Posterior cingulate gyrus (tissue), 11 donors: ENCODE measurements around the gene CANX.
A peak's percentile ranks its signal among the peaks of the same experiment; 100 is the strongest.
"Not testable (repeated sequence)": the region's sequence is repeated elsewhere in the genome, so short reads cannot be mapped to it uniquely, and the experiment has no call there.

Experiments used
- DNase-seq, 10 donors: peaks; one replicate each; pipeline versions ENCODE4 v3.0.0 to v3.0.0-alpha.2; 2020 to 2021; ENCODE audit warnings: mixed read lengths in 3 of 10
- intact Hi-C: fragments of 100-400 bp; cut with DNase I; formaldehyde crosslinking; loops from one replicate; pipeline ENCODE4 v1.15.1; 2023

The CANX gene

GRCh38 chr5:179697543-179697942, 1.2 kb upstream of the CANX start:
- intact Hi-C loops: not testable (repeated sequence)
- DNase-seq: peak in 1 of 10 donors; percentile 35

DNA sequence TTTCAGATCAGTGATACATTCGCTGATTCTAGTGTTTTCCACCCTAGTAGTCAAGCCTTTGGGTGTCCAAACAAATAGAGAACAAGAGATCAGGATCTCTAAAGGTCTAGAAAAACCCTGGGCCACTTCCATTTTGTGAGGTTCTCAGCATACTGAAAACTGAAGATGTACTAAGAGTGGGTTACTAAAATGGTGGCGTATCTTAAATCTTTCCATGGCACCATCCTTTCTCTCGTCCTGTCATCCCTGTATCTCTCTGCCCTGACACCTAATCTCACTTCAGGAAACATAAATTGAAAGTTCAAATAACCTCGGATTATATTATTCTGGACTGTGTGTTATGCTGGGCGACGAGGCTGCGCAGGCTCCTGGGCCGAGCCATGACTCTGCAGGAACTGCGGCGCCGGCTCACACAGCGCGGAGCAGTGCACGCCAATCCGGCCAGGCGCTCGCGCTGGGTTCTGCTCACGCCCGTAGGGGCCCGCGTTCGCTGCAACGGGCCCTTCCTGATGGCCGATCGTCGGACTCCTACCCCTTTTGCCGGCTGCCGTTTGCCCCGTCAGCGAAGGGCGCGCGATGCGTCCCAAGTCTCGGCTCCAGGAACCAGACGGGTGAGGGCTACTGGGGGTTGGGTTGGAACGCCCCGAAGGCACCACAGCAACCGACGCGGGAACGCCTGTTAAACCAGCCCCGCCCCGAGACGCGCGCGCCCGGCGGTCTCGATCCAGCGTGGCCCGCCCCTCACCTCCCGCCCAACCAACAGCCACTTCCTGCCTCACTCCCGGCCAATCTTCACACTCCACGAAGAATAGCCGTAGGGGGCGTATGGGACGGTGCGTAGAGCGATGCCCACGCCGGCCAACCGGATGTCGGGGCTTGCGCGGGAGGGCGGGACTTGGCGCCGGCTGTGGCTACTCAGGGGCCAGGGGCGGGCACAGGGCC, 503 bp upstream of the CANX start:
- peak; percentile 98 to 100 (median 99) for DNase-seq
- intact Hi-C loops: loop anchor here (1.0 kb wide), 2 partner anchors 20 to 34 kb away; partner anchors contain the start of gene MAML1

DNA sequence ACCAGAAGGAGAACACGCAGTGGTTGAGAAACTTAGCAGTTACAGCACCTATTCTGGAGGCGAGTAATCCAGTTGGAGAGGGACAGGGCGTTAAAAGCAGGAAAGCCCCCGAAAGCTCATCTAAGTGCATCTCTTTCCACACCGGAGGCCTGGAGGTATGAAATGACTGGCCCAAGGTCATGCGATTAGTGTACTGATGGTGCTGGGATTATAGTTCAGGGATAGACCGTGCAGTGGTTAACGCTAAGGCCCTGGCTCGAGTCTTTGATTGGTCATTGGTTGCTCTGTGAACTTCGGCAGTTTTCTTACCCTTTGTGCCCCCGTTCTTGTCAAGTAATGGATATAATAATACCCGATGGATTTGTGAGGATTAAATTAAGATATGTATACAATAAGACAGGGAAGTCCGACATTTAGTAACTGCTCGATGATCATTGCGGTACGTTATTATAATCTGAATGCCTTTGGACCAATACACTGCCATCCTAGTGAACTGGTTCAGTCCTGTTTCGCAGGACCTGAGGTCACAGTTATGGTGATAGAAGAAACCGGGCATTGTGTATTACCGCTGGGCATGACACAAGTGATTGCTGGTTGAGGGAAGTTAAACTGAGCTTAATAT, 960 bp downstream of the CANX start:
- DNase-seq: no peak
- intact Hi-C loops: no loop called here

DNA sequence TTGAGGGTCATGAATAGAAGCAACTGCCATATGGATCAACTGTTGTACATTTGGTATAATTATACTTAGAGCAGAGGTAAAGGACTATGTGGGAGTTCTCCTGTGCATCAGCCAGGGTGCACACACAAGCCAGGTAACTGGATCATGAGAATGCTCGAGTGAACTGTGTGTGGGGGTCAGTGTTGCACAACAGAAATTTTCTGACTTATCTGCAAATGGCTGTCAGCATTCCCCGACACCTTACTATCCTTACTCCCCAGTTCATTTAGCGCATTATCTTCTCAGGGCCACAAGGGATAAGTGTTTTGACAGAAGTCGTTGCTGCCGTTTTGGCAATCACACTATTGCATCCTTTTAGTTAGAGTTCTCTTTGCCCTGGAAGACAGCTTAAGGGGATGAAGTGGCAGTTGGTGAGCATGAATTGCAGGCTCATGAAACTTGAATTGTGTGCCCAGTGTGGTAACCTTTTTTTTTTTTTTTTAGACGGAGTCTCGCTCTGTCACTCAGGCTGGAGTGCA, 1.7 kb downstream of the CANX start:
- no peak for DNase-seq
- intact Hi-C loops: no loop called here

- intact Hi-C loops: no loop called here
- no peak for DNase-seq
Measured at GRCh38 chr5:179716286-179716685, 17.5 kb downstream of the CANX start.

DNA sequence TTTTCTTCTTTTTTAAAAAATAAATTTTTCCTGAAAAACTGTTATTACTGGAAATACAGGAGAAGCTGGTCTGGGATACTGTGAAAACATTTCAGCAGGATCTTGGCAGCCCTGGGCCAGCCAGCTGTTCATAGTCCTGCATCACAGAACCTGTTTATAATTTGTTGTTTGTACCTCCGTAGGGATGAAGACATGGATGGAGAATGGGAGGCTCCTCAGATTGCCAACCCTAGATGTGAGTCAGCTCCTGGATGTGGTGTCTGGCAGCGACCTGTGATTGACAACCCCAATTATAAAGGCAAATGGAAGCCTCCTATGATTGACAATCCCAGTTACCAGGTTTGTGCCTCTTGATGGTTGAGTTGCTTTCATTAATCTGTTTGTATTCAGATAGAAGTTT, 21.5 kb downstream of the CANX start:
- intact Hi-C loops: no loop called here
- DNase-seq: no peak

DNA sequence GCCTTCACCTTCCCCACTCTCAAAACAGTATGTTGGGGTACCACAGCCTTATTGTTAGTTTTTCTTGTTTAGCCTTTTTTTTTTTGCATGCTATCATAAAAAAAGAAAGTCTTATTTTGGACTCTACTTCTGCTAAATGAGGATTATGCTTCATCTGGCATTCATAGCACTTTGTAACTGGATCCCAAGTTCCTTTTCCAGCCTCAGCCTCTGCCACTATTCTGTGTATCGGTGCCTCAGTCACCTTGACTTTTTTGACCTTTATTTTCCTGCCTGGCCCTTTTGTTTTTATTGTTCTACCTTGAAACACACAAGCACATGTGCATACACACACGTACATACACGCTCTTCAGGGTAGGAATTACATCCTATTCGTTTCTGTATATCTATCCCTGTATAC, 25.4 kb downstream of the CANX start:
- DNase-seq: no peak
- intact Hi-C loops: no loop called here

DNA sequence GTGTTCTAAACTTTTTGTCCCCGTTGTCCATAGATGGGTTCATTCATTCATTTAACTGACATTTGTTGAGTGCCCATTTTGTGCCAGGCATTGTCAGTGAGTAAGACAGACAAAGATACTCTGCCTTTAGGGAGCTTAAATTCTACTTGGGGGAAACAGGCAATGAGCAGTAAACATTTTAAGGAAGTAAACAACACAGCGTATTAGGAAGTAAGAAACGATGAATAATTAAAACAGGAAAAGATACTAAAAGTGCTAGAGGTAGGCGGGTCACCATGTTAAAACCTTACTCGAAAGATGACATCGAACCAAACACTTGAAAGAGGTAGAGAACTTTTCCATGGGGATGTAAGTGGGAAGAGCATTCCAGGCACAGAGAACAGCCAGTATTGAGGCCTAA, 28.3 kb downstream of the CANX start:
- intact Hi-C loops: loop anchor here (1.0 kb wide), 1 partner anchor 31 kb away; no protein-coding TSS in a partner anchor
- DNase-seq: no peak

GRCh38 chr5:179729303-179729702, 30.5 kb downstream of the CANX start:
- intact Hi-C loops: no loop called here
- no peak for DNase-seq

GRCh38 chr5:179729727-179730126, 31.0 kb downstream of the CANX start:
- DNase-seq: no peak
- intact Hi-C loops: no loop called here

DNA sequence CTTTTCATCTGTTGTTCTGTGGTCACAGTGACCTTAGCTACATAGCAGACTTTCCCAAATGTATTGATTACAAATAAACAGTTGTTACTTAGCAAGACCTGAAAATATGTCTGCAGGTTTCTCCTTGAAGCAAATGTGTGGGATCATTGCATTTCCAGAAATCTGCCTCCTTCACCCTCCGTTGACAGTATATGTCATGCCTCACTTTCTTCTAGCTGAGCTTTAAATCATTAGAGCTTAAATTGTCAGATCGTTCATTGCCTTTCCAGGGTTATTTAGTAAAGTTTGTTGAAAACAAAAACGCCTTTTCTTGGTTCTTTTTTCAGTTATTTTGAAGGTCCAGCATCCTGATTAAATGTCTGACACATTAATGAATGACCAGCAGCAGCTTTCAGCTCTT, 31.6 kb downstream of the CANX start:
- intact Hi-C loops: no loop called here
- no peak for DNase-seq

GRCh38 chr5:179730852-179731251, 32.1 kb downstream of the CANX start:
- no peak for DNase-seq
- intact Hi-C loops: no loop called here

DNA sequence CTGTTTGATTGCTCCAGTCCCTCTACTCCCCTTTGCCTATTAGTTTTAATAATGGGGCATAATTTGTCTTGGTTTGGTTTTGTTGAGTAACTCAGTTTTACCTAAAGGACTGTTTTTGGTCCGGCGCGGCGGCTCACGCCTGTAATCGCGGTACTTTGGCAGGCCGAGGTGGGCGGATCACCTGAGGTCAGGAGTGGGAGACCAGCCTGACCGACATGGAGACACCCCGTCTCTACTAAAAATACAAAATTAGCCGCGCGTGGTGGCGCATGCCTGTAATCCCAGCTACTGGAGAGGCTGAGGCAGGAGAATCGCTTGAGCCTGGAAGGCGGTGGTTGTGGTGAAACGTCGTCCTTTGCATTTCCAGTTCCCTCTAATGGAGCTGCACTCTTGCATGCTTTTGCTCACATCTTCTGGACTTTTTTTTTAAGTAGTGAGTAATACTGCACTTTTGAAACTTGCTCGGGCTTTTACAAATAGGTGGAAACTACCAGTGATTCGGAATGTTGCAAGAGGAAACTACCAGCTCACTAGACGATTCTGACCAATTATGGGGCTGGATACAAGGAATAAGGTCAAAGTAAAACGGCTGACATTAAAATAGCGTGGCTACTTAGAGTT, 33.1 kb downstream of the CANX start:
- DNase-seq: peak in 2 of 10 donors; percentile 10 to 86
- intact Hi-C loops: loop anchor here (1.0 kb wide), 1 partner anchor 34 kb away; the partner anchor contains the start of gene CANX

DNA sequence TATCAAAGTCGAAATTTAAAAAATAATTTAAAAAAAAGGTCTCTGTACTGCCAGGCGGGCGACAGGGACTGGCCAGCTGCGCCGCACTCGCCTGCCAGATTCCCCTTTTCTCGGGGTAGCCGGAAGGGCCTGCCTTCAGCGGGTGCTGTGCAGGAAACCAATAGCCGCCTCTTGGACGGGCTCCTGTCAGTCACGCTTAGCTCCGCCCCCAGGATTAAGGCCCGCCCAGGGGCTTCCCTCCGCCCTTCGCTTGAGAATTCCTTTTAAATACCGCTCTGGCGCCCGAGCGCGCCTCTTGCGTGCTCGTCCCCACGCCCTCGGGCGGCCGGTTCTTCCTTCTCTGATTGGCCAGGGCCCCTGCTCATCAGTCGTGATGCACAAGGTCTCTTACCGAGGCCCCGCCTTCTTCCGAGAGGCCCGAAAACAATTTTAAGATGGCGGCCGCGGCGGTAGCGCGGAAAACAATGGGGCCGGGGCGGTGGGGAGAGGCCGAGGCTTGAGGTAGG, 33.7 kb downstream of the CANX start, which contains the start of gene MAML1:
Gene MAML1, plus strand, starts transcription at position 411 of the 506 bp plus-strand sequence. CDS start 291 bp downstream, outside the sequence.
- intact Hi-C loops: loop anchor here (1.0 kb wide), 1 partner anchor 34 kb away; the partner anchor contains the start of gene CANX
- DNase-seq: peak; percentile 100

GRCh38 chr5:179732918-179733771, 34.4 kb downstream of the CANX start:
- DNase-seq: peak; percentile 17 to 88 (median 34)
- intact Hi-C loops: loop anchor here (1.0 kb wide), 1 partner anchor 35 kb away; the partner anchor contains the start of gene CANX

GRCh38 chr5:179733772-179734126, 35.0 kb downstream of the CANX start:
- intact Hi-C loops: no loop called here
- peak in 1 of 10 donors; percentile 24 for DNase-seq

DNA sequence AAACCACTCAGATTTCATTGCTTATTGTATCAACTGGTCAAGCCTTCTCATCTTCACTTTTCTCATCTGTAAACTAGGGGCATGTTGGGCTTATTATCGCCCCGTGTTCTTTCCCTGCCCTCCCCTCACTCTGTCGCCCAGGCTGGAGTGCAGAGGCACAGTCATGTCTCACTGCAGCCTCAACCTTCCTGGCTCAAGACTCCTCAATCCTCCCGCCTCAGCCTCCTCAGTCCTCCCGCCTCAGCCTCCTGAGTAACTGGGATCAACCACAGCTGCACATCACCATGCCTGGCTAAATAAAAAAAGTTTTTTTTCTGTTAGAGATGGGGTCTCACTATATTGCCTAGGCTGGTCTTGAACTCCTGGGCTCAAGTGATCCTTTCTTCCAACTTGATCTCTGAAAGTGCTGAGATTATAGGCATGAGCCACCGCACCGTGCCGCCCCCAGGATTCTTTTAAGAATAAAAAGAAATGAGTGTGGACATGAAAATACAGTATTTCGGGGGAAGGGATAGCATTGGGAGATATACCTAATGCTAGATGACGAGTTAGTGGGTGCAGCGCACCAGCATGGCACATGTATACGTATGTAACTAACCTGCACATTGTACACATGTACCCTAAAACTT, 35.9 kb downstream of the CANX start:
- DNase-seq: peak in 1 of 10 donors; percentile 16
- intact Hi-C loops: no loop called here

DNA sequence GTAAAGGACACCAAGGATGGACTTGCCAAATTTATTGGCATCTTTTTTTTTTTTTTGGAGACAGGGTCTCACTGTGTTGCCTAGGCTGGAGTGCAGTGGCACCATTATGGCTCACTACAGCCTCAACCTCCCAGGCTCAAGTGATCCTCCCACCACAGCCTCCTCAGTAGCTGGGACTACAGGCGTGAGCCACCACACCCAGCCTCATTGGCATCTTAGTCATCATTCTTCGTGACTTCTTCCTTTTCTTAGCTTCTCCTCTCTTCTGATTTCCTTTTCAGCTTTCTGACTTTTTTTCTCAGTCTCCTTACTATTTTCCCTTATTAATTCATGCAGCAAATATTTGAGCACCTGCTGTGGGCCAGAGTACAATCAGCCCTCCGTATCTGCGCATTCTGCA, 40.0 kb downstream of the CANX start:
- intact Hi-C loops: no loop called here
- DNase-seq: peak in 1 of 10 donors; percentile 9

- intact Hi-C loops, DNase-seq: not testable (repeated sequence)
Measured at GRCh38 chr5:179744106-179744505, 45.3 kb downstream of the CANX start.
